Kidney (tissue), 14 donors: Measurements from ENCODE around the gene SYTL2. TPM values are rescaled to one million over a fixed set of nuclear protein-coding genes. Genes with fewer than 3 reads are reported as not detected.

Experiments
- DNase-seq, 5 donors: peaks; one replicate each; pipeline ENCODE4 v3.0.0-alpha.2; 2013 to 2020
- FAIRE-seq: peaks from 2 replicates; lab custom pipeline; 2012; peaks lifted over from hg19 to GRCh38; lab: Jason Lieb, UNC
- H3K27ac ChIP-seq, 2 donors: one replicate each; pipeline ENCODE4 v1.7.0; 2013; ENCODE audit warnings: low read depth in 2 of 2, low read length in 2 of 2, inconsistent platforms in 1 of 2
- H3K27me3 ChIP-seq: one replicate; pipeline ENCODE4 v1.7.1; 2013; ENCODE audit warnings: low read length, inconsistent platforms; ENCODE audit not compliant: control insufficient read depth, insufficient read depth
- H3K36me3 ChIP-seq, 3 donors: one replicate each; pipeline versions ENCODE4 v1.7.0 to v1.7.1; 2013; ENCODE audit warnings: low read length in 3 of 3, control low read depth in 1 of 3, inconsistent platforms in 1 of 3; ENCODE audit not compliant: insufficient read depth in 3 of 3, control insufficient read depth in 2 of 3
- H3K4me1 ChIP-seq, 3 donors: one replicate each; pipeline versions ENCODE4 v1.7.0 to v1.7.1; 2013; ENCODE audit warnings: low read length in 3 of 3, inconsistent platforms in 1 of 3, low read depth in 1 of 3; ENCODE audit not compliant: control insufficient read depth in 2 of 3, insufficient read depth in 2 of 3
- H3K4me3 ChIP-seq, 3 donors: one replicate each; pipeline versions ENCODE4 v1.7.0 to v1.8.1; 2013; ENCODE audit warnings: low read length in 3 of 3, control low read depth in 1 of 3, inconsistent platforms in 1 of 3
- H3K9ac ChIP-seq, 3 donors: one replicate each; pipeline versions ENCODE4 v1.7.0 to v1.7.1; 2013; ENCODE audit warnings: low read length in 3 of 3, control low read depth in 1 of 3, inconsistent platforms in 1 of 3
- H3K9me3 ChIP-seq, 3 donors: one replicate each; pipeline versions ENCODE4 v1.7.0 to v1.7.1; 2013; ENCODE audit warnings: low read length in 3 of 3, control low read depth in 1 of 3, inconsistent platforms in 1 of 3; ENCODE audit not compliant: control insufficient read depth in 2 of 3, insufficient read depth in 1 of 3
- intact Hi-C: fragments of 100-400 bp; cut with DNase I; formaldehyde crosslinking; loops from one replicate; pipeline ENCODE4 v1.11.1; 2022
- polyA plus RNA-seq: library from polyadenylated mRNA; stranded (reverse); fragments of 350-450 nt; fragmentation: Illumina TruSeq; extraction: RNeasy Lipid Tissue Mini Kit (QIAGEN cat#74804); gene quantifications from one replicate; pipeline ENCODE4 v1.2.3, GENCODE V29; 2014; ENCODE audit warnings: low read depth, low replicate concordance; ENCODE audit not compliant: insufficient read depth
- total RNA-seq: library from RNA; stranded (reverse); fragmentation: NEBNext Ultra II Directional; extraction: Animal tissue kit (Norgen Biotek cat#: 25700); gene quantifications from one replicate; pipeline ENCODE4 v1.2.1, GENCODE V29; 2021
- TF ChIP-seq, protein P1 (sequence below): IDR thresholded peaks from 3 replicates; pipeline ENCODE4 v1.5.1; 2012; ENCODE audit warnings: mild to moderate bottlenecking, moderate library complexity, borderline replicate concordance; ENCODE audit not compliant: insufficient read depth; ENCODE audit errors: extremely low read depth
- donor health status: control.
- donor health status: control.
- donor health status: control.
- donor health status: control.
- donor health status: control.
- donor health status: DM: yes; HTN: yes; CAD: no.
- donor health status: Normal renal cell carcinoma (clear cell type).

The SYTL2 gene
- total and polyA plus RNA-seq, 2 donors from 2014 or later = 19.8 to 187 TPM

DNA sequence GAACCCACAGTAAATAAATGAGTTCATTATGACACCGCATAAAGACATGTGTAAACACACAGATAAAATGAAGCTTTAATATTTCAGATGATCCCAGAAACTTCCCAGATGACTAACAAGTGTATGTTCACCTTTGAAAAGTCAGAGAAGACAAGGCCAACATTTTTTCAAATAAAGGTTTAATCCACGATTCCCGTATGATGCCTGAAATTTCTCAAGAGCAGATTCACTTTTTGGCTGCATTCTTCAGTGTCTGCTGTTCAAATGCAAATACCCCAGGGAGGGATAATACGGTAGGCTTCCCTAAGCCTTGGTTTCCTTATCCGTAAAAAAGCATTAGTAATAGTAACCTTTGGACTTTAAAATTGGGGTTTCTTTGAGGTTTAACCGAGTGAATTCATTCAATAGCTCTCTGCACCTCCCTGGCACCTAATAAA lies 62.5 kb downstream of the SYTL2 start:
- TF ChIP-seq, protein P1, sequence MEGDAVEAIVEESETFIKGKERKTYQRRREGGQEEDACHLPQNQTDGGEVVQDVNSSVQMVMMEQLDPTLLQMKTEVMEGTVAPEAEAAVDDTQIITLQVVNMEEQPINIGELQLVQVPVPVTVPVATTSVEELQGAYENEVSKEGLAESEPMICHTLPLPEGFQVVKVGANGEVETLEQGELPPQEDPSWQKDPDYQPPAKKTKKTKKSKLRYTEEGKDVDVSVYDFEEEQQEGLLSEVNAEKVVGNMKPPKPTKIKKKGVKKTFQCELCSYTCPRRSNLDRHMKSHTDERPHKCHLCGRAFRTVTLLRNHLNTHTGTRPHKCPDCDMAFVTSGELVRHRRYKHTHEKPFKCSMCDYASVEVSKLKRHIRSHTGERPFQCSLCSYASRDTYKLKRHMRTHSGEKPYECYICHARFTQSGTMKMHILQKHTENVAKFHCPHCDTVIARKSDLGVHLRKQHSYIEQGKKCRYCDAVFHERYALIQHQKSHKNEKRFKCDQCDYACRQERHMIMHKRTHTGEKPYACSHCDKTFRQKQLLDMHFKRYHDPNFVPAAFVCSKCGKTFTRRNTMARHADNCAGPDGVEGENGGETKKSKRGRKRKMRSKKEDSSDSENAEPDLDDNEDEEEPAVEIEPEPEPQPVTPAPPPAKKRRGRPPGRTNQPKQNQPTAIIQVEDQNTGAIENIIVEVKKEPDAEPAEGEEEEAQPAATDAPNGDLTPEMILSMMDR = no peak
- DNase-seq (no peak), FAIRE-seq (no peak)
- intact Hi-C loops = no loop called here
- Histone ChIP-seq H3K9me3 (no peaks in the 10 kb centered on the region), H3K27me3 (no peaks in the 10 kb centered on the region), H3K4me3 (no peak overlapping the region), H3K4me1 (no peaks in the 10 kb centered on the region), H3K36me3 (no peaks in the 10 kb centered on the region), H3K27ac (no peak overlapping the region), H3K9ac (no peak overlapping the region)

DNA sequence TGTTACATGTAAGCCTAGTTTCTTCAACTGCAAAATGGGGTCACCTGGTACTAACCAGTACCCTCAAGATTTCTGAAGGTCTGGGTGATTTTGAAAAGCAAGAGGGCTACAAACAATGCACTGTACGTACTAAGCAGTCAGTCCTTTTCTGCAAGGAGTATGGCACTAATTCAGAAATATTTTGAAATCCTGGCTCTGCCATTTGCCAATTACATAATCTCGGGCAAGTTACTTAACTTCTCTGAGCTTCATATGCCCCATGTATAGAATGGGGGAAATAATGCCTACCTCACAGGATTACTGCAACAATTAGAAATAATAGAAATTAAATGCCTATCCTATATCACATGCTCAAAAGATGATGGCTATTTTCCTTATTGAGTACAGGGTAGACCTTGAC lies 64.3 kb downstream of the SYTL2 start:
- DNase-seq (no peak), FAIRE-seq (no peak)
- TF ChIP-seq, protein P1 = no peak
- Histone ChIP-seq H3K36me3 (no peaks in the 10 kb centered on the region), H3K27ac (no peak overlapping the region), H3K4me1 (peaks cover 0 to 2% (median 0%) of the 10 kb centered on the region in 3 donors), H3K27me3 (no peaks in the 10 kb centered on the region), H3K9ac (no peak overlapping the region), H3K9me3 (no peaks in the 10 kb centered on the region), H3K4me3 (no peak overlapping the region)
- intact Hi-C loops = no loop called here

DNA sequence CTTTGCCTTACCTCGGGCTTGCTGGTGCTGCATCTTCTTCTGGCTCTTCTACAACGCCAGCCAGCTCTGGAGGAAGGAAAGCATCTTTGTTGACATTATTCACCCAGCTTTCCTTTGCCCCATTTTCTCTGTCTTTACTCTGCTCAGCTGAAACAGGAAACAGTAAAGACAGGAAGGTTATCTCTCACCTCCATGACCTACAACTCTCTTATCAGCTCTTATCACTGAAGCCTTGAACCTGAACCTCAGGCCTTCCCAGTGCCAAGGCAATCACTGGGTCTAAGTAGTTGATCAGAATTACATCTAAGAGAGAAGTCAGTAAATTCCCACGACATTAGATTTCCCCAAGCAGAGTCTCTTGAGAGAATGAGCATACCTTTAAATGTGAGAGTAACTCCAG lies 65.3 kb downstream of the SYTL2 start:
- Histone ChIP-seq H3K4me1 (peaks cover 0 to 2% (median 0%) of the 10 kb centered on the region in 3 donors), H3K9me3 (no peaks in the 10 kb centered on the region), H3K27ac (no peak overlapping the region), H3K4me3 (no peak overlapping the region), H3K36me3 (no peaks in the 10 kb centered on the region), H3K9ac (no peak overlapping the region), H3K27me3 (no peaks in the 10 kb centered on the region)
- intact Hi-C loops = no loop called here
- no peak for FAIRE-seq
- TF ChIP-seq, protein P1 = no peak
- DNase-seq = no peak

DNA sequence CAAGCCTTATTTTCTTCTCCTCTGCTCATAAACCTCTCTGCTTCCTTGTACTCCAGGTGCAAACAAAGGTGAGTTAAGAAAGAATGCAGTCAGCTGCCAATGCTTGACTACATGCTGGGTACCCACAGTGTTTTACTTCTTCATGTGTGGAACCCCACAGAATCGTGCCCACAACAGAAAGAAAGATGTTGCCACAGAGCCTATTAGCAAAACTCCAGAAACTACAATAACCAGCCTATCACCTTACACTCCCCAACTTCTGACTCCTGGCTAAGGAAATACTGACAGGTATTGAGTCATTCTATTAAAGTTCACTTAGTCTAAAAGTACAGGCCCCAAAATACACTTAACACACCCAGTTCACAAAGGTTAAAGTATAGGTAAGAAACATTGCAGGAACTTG lies 68.1 kb downstream of the SYTL2 start:
- H3K9me3 ChIP-seq = no peaks in the 10 kb centered on the region
- intact Hi-C loops = no loop called here
- no peak overlapping the region for H3K4me3 ChIP-seq
- TF ChIP-seq, protein P1 = no peak
- no peak overlapping the region for H3K27ac ChIP-seq
- H3K4me1 ChIP-seq = peaks cover 0 to 2% (median 0%) of the 10 kb centered on the region in 3 donors
- no peaks in the 10 kb centered on the region for H3K27me3 ChIP-seq
- H3K9ac ChIP-seq = no peak overlapping the region
- FAIRE-seq = no peak
- no peaks in the 10 kb centered on the region for H3K36me3 ChIP-seq
- DNase-seq = peak in 1 of 5 donors; percentile 33
